Muscle of arm (tissue), 12 donors: ENCODE results near the gene BRINP1. TPM values are rescaled to one million over a fixed set of nuclear protein-coding genes. Genes with fewer than 3 reads are reported as not detected.

Source experiments
- DNase-seq: peaks from one replicate; pipeline ENCODE4 v3.0.0-alpha.2; 2013
- polyA plus RNA-seq, 12 donors: library from polyadenylated mRNA; unstranded; fragments of 120-200 nt; gene quantifications; one replicate each; pipeline ENCODE4 v1.2.1, GENCODE V29; 2013; ENCODE audit not compliant: insufficient read length in 12 of 12

Gene BRINP1
- polyA plus RNA-seq, 12 donors: 0.09 to 4.5 (median 0.27) TPM; not detected in 2

DNA sequence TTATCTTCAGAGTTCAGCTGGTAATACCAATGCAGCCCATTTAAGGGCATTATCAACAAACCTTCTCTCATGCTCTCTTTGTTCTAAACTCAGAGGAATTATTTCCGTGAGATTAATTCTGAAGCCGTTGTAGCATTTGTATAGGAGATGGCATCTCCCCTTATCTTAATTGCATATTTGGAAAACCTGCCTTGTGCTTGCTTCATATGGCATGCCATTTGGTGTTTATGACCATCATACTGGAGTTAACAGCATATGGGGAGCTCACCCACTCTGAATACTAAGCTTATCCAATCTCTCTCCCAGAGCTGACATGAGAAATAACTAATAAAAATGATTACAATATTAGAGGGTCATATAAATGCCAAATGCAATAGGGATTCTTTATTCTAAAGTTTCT is 243.2 kb downstream of the BRINP1 start:
- no peak for DNase-seq

DNA sequence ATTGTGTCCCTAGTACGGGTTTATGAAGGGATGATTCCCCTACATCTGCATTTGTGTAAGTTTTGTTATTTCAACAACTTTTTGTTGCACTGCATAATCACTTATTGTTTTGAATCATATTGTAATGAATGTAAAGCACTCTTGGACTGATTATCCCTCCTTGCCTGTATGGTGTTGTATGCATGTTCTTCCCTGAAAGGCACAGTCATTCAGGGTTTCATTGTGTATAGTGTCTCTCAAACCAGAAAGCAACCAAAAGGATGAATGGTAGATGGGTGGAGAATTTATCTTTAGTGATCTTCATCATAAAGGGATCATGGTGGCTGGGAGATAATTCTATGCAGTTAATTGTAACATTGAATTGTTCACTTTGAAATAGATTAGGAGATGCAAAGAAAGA is 247.3 kb downstream of the BRINP1 start:
- no peak for DNase-seq

DNA sequence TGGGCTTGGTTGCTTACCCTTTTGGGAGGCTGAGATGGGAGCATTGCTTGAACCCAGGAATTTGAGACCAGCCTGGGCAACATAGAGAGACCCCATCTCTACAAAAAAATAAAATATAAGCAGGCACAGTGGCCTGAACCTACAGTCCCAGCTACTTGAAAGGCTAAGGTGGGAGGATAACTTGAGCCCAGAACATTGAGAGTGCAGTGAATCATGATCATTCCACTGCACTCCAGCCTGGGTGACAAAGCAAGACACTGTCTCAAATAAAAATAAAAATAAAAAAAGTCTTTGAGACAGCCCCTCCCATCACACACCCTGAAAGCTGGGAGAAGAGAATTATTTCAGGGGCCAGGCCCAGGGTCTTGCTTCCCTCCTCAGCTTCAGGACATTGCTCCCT is 251.8 kb downstream of the BRINP1 start:
- no peak for DNase-seq
